KOPT-K1 (cell line): ENCODE measurements around the gene TCF4.

Source experiments
- H3K27ac ChIP-seq: fragments of 200-600 bp; sonication (generic); 2 replicates; pipeline ENCODE4 v1.5.1; 2016; ENCODE audit warnings: antibody characterized with exemption, mild to moderate bottlenecking, low read depth, low read length; ENCODE audit not compliant: poor library complexity, severe bottlenecking
- H3K36me3 ChIP-seq: fragments of 200-600 bp; sonication (generic); 2 replicates; pipeline ENCODE4 v1.5.1; 2017; ENCODE audit warnings: antibody characterized with exemption, mild to moderate bottlenecking, low read length, moderate library complexity; ENCODE audit not compliant: insufficient read depth
- H3K9me3 ChIP-seq: fragments of 200-600 bp; sonication (generic); 2 replicates; pipeline ENCODE4 v1.5.1; 2017; ENCODE audit warnings: antibody characterized with exemption, low read length, mild to moderate bottlenecking; ENCODE audit not compliant: insufficient read depth, poor library complexity, severe bottlenecking

Gene TCF4

DNA sequence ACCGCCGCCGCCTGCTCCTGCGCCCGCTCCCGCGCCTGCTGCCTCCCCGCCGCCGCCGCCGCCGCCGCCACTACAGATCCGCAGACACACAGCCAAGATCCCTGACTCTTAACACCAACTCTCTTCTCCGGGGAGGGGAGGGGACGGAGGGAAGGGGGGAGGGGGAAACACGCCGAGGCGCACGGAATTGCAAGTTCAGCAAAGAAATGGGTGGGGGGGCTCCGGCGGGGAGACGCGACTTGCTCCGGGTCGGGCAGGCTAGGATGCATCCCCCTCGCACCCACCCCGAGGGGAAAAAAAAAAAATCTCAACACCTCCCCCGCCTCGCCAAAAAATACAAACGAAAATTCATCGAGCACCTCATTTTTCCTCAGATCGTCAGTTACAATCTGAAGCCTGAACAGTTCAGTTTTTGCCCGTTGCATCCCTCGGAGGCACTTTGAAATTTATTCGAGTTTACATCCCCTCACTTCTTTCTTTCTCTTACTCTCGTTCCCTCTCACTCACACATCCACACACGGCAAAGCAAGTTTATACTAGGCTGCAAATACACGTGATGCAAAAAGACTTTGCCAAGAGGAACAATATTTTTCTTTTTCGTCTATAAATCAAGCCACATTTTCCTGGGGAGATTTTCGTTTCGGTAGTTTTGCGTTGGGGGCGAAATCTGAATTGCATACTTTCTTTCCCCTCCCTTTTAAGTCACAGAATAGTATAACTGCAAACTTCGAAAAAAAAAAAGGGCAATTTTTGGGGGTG is at the start of gene TCF4:
TCF4 (minus strand) TSS at position 82 of the 759 bp plus-strand sequence. CDS start 1,076 bp downstream, outside the sequence.
- H3K27ac ChIP-seq = no peak within 1 kb of the TSS
- no peaks in the 10 kb centered on the region for H3K9me3 ChIP-seq
- no peaks in the 10 kb centered on the region for H3K36me3 ChIP-seq

DNA sequence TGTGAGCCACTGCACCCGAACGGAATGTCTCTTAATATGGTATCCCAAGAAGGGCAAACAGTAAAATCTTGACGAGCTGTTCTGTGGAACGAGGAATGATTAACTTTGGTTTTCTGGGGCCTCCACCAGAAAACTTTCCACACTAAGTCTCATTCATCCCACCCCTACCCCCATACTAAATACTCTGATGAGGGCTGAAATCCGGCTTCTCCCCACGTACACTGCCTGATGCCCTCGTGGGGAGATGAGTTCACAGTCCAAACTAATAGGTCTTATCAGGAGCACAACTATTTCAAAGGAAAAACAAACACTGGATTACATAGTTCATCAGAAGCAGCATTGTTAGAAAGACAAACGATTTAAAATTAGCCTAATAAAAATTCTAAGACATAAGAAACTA is 49.2 kb upstream of the TCF4 start:
- Histone ChIP-seq H3K27ac (no peak overlapping the region), H3K9me3 (no peaks in the 10 kb centered on the region), H3K36me3 (no peaks in the 10 kb centered on the region)

DNA sequence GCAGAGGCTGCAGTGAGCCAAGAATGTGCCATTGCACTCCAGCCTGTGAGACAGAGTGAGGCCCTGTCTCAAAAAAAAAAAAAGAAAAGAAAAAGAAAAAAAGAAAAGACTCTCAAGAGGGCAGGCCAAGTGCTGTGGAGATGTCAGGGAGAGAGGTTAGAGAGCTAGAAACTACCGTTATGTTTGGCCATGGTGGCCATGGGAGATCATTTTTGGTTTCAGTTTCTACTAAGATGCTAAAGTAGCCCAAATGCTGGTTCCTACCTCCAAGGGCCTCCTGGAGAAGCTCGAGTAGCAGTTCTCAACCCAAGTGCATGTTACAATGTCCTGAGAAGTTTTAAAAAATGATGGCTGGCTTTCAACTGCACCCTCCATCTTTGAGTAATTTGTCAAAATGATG is 47.4 kb upstream of the TCF4 start:
- H3K27ac ChIP-seq = no peak overlapping the region
- no peaks in the 10 kb centered on the region for H3K36me3 ChIP-seq
- H3K9me3 ChIP-seq = no peaks in the 10 kb centered on the region

DNA sequence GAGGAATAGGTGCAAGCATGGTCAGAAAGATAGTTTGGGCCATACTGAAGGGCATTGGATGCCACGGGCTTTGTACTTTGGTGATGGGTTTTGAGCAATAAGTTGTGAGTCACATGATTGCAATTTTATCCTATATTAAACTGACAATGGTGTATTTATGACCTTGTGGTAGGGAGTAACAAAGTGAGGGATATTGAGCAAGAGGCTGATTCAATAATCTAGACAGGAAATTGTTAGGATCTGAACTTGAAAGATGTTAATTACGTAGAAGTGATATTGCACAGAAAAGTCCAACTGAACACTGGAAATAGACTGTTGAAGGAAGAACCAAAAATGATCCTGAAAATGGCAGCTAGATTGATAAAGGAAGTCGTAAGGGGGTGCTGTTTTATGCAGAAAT is 46.6 kb upstream of the TCF4 start:
- H3K36me3 ChIP-seq = no peaks in the 10 kb centered on the region
- no peak overlapping the region for H3K27ac ChIP-seq

DNA sequence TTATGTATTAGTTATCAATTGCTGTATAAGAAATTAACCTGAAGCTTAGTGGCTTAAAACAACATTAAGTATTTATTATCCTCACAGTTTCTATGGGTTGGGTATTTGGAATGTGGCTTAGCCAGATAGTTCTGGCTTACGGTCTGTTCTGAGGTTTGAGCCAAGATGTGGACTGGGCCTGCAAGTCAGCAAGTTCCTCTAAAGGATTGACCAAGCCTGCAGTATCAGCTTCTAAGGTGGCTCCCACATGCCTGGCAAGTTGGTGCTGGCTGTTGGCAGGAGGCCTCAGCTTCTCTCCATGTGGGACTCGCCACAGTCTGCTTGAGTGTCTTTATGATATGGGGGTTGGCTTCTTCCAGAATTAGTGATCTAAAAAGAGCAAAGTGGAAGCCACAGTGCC is 45.0 kb upstream of the TCF4 start:
- Histone ChIP-seq H3K27ac (no peak overlapping the region), H3K9me3 (no peaks in the 10 kb centered on the region), H3K36me3 (no peaks in the 10 kb centered on the region)

More for the DNA sequence above, 46.6 kb upstream of the TCF4 start:
- H3K9me3 ChIP-seq = no peaks in the 10 kb centered on the region

DNA sequence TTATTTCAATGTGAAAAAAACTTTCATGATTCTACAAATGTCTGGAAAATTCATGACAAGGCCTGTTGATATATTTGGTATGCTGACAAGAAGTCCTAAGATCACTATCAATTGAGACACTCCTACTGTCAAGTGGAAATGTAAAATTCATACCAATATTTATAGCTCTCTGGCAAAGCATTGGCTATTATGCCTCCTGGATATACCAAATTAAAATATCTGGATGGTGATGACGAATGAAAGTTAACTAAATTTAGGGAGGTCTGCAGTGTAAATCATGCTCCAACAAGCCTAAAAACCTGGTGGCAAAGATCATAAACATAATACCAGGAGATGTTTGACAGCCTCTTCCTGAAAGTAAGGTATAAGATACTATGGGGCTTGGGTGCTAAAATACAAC is 41.1 kb upstream of the TCF4 start:
- no peaks in the 10 kb centered on the region for H3K36me3 ChIP-seq
- H3K9me3 ChIP-seq = no peaks in the 10 kb centered on the region
- no peak overlapping the region for H3K27ac ChIP-seq

DNA sequence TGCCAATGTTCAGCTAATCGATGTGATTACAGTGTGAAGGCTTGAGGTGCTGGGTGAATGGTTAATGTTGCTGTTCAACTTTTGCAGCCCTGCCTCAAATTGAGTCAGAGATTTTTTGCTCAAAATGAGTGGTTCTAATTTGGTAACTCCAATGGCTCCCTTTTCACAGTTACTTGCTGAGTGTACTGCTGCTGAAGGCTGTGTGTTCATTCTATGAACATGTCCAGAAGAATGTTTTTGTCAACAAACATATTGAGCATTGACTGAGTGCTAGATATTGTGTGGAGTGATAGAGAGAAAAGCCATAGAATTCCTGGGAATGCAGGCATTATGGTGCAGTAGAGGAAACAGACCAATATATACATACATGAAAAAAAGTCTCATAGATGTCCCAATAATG is 39.0 kb upstream of the TCF4 start:
- Histone ChIP-seq H3K36me3 (no peaks in the 10 kb centered on the region), H3K9me3 (no peaks in the 10 kb centered on the region), H3K27ac (no peak overlapping the region)

DNA sequence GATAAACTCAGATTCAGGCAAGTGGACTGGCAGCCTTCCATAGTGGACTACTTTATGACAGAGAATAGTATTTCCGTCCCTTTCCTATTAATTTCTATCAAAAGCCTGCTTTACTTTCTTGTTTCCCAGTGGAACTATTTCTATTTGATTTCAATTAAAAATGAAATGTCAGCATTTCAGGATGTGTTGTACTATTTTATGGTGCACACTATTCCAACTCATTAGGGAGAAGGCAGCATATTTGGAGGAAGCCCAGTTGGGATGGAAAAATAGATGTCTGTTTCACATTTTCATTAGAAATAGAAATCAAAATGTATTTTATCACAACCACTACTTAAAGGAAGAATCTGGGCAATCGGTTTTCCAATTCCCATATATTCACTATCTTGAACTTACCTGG is 37.9 kb upstream of the TCF4 start:
- no peaks in the 10 kb centered on the region for H3K9me3 ChIP-seq
- H3K36me3 ChIP-seq = no peaks in the 10 kb centered on the region
- H3K27ac ChIP-seq = no peak overlapping the region

DNA sequence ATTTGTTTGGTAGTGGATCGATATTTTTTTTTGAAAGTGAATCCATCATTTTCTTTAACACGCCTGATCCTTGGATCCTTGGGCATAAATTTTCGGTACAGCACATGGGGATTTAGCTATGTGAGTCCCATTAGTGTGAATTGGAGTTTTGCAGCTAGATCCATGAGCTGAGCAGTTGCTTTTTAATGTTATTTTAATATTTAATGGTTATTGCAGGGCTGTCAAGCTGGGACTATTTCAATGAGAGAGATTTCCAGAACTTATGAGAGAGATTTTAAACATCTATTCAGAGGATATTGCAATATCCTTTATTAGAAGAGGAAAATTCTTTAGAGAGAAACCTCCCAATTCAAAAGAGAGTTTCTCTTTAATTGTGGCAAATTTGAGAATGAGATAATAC is 35.6 kb upstream of the TCF4 start:
- H3K9me3 ChIP-seq = no peaks in the 10 kb centered on the region
- H3K36me3 ChIP-seq = no peaks in the 10 kb centered on the region
- H3K27ac ChIP-seq = no peak overlapping the region

DNA sequence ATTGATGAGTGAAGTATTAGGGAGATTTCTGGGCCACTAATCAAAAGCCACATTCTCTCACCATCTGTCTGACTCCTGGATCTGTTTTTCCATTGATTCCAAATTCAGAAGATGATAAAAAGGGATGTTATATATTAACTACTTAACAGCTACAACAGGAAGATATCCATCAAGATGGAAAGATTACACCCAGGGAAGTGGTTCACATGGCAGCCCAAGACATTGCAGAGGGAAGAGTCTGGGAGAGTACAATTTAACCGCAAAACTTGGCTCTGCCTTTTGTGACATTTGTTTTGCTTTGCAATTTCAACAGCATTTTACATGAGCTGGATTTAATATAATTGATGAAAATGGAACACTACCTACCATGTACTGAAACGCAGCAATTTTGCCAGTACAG is 22.5 kb upstream of the TCF4 start:
- no peaks in the 10 kb centered on the region for H3K9me3 ChIP-seq
- no peak overlapping the region for H3K27ac ChIP-seq
- no peaks in the 10 kb centered on the region for H3K36me3 ChIP-seq

DNA sequence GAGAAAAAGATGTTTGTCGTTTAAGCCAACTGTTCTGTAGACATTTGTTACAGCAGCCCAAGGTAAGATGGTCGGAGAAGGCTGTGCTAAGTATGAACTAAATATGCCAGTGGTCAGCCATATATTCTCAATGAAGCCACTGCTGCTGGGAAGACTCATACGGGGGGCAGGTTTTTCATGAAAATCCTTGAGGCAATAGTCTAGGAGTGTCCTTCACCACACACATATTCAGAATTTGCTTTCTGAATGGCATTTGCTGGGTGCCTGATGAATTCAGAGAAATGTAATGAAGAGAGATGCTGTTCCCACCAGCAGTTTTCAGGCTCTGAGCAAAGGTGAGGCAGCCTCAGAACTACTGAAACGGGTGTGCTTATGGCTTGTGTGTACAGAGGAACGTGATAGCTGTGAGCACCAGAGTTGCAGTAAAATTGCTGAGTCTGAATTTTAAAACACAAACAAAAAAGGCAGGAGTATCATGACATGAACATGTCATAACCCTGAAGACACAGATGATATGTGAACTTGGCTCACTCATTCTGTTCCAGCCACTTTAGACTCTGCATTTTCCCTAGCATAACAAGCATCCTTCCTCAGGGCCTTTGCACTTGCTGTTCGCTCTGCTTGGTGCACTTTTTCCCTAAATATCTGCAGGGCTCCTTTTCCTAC is 21.3 kb upstream of the TCF4 start:
- Histone ChIP-seq H3K27ac (no peak overlapping the region), H3K9me3 (no peaks in the 10 kb centered on the region), H3K36me3 (no peaks in the 10 kb centered on the region)

DNA sequence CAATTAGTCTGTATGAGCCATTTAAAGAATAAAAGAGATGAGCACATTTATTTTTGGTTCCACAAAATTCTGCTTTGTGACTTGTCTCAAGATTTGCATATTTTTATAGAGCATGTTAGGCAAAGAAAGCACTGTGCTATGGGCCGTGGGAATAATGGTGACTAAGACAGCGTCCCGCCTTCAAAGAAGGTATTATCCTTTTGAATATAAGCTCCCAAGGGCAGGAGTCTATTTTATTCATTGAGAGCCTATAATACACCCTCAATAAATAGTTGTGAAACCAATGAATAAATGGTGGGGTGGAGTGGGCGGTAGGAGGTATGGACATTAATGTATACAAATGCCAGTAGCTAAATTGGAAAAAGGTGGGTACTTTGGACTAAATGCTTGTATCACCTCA is 20.5 kb upstream of the TCF4 start:
- no peak overlapping the region for H3K27ac ChIP-seq
- no peaks in the 10 kb centered on the region for H3K9me3 ChIP-seq
- H3K36me3 ChIP-seq = no peaks in the 10 kb centered on the region

DNA sequence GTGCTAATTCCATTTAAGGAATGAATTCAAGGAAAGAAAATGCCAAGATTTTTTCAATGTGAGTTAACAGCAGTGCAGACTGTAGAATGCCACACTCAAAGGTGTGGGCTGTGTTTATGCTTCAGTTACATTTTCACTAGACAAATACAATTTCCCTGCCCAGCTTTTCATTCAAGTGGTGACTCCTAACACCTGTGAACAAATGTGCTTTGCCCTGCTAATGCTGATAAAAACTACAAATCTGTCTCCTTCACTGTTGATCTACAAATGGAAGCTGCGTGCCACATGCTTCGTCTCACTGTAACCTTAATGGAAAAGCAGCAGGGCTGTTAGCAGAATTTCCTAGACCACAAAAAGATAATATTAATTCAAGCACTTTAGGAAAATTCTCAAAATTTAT is 19.8 kb upstream of the TCF4 start:
- Histone ChIP-seq H3K36me3 (no peaks in the 10 kb centered on the region), H3K9me3 (no peaks in the 10 kb centered on the region), H3K27ac (no peak overlapping the region)

DNA sequence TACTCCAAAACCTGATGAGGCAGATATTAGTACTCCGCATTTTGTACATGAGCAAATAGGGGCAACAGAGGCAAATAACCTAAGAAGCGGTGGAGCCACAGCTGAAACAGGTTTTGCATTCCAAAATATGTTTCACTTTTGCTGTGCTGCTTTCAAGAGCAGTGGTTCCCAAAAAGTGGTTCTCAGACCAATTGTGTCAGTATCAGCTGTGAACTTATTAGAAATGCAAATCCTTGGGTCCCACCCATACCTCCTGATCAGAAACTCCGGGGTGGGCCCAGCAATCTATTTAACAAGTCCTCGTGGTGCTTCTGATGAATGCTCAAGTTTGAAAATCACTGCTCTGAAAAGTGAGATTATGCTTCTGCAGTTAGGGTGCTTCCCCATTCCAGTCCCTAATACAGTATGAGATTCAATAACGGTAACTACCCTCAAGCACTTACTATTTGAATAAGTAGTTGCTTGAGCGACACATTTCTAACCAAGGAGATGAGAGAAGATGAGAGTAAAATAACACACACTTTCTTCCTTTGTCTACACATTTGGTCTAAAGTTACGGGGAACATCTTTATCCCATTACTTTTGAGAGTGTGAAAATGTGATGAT is 17.8 kb upstream of the TCF4 start:
- H3K27ac ChIP-seq = no peak overlapping the region
- H3K9me3 ChIP-seq = no peaks in the 10 kb centered on the region
- H3K36me3 ChIP-seq = no peaks in the 10 kb centered on the region

DNA sequence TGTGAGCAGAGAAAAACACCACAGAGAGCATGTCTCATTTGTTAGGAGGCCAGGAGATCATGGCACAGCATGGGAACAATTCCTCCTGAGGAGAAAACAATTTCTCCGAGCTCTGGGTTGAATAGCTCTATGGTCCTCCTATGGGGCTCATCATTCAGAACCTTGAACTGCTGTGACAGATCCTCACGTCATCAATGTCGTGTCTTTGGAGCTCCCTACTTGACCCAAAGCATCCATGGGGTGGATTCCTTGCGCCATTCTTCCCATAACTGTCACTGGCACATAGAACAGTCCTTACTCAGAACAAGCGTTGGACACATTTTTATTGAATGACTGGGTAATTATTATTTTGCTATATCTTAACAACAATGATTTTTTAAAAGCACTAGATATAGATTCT is 15.8 kb upstream of the TCF4 start:
- no peaks in the 10 kb centered on the region for H3K9me3 ChIP-seq
- no peaks in the 10 kb centered on the region for H3K36me3 ChIP-seq
- no peak overlapping the region for H3K27ac ChIP-seq

DNA sequence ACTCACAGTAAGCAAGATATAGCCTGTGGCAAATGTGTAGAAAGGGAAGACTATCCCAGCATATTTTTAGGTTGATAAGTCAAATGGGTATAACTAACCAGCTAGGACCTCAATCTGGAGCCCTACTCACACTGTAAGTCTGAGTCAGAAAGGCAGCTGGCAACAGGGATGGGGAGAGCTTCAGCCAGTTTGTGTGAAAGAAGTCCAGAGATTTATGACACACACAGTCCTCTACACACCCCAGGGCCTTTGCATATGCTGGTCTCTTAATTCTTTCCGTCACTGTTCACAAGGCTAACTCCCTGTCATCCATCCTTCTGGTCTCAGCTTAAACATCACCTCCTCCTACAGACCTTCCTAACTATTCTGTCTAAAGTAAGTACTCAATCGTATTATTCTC is 5.9 kb upstream of the TCF4 start:
- Histone ChIP-seq H3K27ac (no peak overlapping the region), H3K36me3 (no peaks in the 10 kb centered on the region), H3K9me3 (no peaks in the 10 kb centered on the region)
